ENCODE data around the gene PTTG1IP.

PTTG1IP gene

GRCh38 chr21:44836666-44837471 is 36.6 kb downstream of the PTTG1IP start (continued):
- TF ChIP-seq ZNF148 (tag by site-specific recombination; IDR thresholded peaks at IDR 0.05; ENCODE audit: borderline replicate concordance) (no peak), ZBTB26 (tag by site-specific recombination; optimal IDR thresholded peaks at IDR 0.05) (no peak), ZNF362 (tag by site-specific recombination; IDR thresholded peaks at IDR 0.05) (no peak), ZNF677 (tag by site-specific recombination; IDR thresholded peaks at IDR 0.05) (no peak), KLF1 (tag by site-specific recombination; IDR thresholded peaks at IDR 0.05) (peak; percentile 74), SCRT2 (tag by site-specific recombination; IDR thresholded peaks at IDR 0.05) (no peak), ZNF423 (tag by site-specific recombination; IDR thresholded peaks at IDR 0.05) (no peak; the same call in 1 of the 2 replicates), ZNF792 (tag by site-specific recombination; IDR thresholded peaks at IDR 0.05) (no peak), GLIS2 (tag by site-specific recombination; IDR thresholded peaks at IDR 0.05) (no peak), ZNF174 (tag by site-specific recombination; IDR thresholded peaks at IDR 0.05) (no peak), ZNF585B (tag by site-specific recombination; IDR thresholded peaks at IDR 0.05) (no peak), ZBTB44 (tag by site-specific recombination; IDR thresholded peaks at IDR 0.05) (no peak), ZNF274 (IDR thresholded peaks at IDR 0.05; ENCODE audit: low read length) (no peak), ZNF274 (tag by site-specific recombination; IDR thresholded peaks at IDR 0.05; ENCODE audit: borderline replicate concordance) (no peak), ZNF138 (tag by site-specific recombination; IDR thresholded peaks at IDR 0.05; ENCODE audit: borderline replicate concordance) (no peak), ZSCAN16 (tag by site-specific recombination; IDR thresholded peaks at IDR 0.05) (no peak), ZNF112 (tag by site-specific recombination; IDR thresholded peaks at IDR 0.05) (no peak), HIC1 (tag by site-specific recombination; IDR thresholded peaks at IDR 0.05) (no peak), ZNF548 (tag by site-specific recombination; IDR thresholded peaks at IDR 0.05) (no peak), ZNF221 (tag by site-specific recombination; IDR thresholded peaks at IDR 0.05; ENCODE audit: borderline replicate concordance) (no peak), BCL11B (tag by site-specific recombination; IDR thresholded peaks at IDR 0.05; ENCODE audit: low read depth) (no peak), ELK4 (IDR thresholded peaks at IDR 0.05; ENCODE audit: borderline replicate concordance, low read depth, low read length) (no peak), ZFHX2 (tag by site-specific recombination; conservative IDR thresholded peaks at IDR 0.05) (peak; percentile 23; the same call in 1 of the 2 replicates), ZNF660 (tag by site-specific recombination; IDR thresholded peaks at IDR 0.05) (no peak), ZNF610 (tag by site-specific recombination; IDR thresholded peaks at IDR 0.05; ENCODE audit: borderline replicate concordance) (no peak), ZNF302 (tag by site-specific recombination; IDR thresholded peaks at IDR 0.05; ENCODE audit: low read depth) (no peak), ZNF26 (tag by site-specific recombination; IDR thresholded peaks at IDR 0.05) (no peak), ZBTB7A (tag by site-specific recombination; IDR thresholded peaks at IDR 0.05; ENCODE audit: low read depth) (no peak)

Data from HEK293 (cell line).